ENCODE measurements around the gene DHPS.

DNA sequence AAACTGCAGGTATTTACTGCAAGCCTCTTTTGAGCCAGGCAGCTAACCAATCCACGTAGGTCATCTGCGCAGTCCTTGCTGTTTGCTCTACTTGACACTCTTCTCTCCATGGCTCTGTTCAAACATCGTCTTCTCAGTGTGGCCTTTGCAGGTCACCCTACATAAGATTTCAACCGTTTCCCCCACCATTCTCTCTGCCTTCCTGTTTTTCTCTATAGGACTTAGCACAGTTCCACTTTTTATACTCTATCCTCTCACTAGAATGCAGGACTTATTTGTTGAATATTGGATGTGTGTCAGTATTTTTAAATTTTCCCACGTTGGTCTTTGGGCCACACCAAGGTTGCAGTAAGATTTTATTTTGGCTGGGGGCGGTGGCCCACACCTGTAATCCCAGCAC is 16.5 kb upstream of the DHPS start:
- TF ChIP-seq, protein P1, sequence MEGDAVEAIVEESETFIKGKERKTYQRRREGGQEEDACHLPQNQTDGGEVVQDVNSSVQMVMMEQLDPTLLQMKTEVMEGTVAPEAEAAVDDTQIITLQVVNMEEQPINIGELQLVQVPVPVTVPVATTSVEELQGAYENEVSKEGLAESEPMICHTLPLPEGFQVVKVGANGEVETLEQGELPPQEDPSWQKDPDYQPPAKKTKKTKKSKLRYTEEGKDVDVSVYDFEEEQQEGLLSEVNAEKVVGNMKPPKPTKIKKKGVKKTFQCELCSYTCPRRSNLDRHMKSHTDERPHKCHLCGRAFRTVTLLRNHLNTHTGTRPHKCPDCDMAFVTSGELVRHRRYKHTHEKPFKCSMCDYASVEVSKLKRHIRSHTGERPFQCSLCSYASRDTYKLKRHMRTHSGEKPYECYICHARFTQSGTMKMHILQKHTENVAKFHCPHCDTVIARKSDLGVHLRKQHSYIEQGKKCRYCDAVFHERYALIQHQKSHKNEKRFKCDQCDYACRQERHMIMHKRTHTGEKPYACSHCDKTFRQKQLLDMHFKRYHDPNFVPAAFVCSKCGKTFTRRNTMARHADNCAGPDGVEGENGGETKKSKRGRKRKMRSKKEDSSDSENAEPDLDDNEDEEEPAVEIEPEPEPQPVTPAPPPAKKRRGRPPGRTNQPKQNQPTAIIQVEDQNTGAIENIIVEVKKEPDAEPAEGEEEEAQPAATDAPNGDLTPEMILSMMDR (IDR thresholded peaks at IDR 0.05 in 8 of 11, conservative IDR thresholded peaks at IDR 0.05 in 3 of 11), result no peak
- TF ChIP-seq POLR2A (IDR thresholded peaks at IDR 0.05), result no peak
